NCI-H146 treated with DMSO at 0.1 percent for 48 hours (cell line): Measurements from ENCODE around the gene LIMCH1.

Source experiments
- DNase-seq: peaks from one replicate; lab custom pipeline; 2025; ENCODE audit not compliant: unreplicated experiment; lab: John Stamatoyannopoulos, UW

Gene LIMCH1

DNA sequence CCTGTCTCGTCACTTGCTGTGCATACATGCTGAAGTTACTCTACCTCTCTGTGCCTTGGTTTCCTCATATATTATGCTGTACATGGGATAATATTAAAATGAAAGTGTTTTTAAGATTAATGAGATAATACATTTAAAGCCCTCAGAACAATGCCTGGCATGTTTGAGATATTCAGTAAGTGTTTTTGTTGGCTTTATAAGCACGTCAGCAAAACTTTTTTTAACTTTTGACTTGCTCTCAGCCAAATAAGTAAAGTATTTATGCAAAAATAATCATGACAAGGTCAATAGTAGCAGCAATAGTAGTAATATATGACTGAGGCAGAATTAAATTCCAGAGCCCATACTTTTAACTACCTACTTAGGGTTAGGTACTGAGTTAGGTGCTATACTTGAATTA lies 29.2 kb downstream of the LIMCH1 start:
- no peak for DNase-seq

- no peak for DNase-seq
Observed at GRCh38 chr4:41568363-41568762, 30.4 kb downstream of the LIMCH1 start.

DNA sequence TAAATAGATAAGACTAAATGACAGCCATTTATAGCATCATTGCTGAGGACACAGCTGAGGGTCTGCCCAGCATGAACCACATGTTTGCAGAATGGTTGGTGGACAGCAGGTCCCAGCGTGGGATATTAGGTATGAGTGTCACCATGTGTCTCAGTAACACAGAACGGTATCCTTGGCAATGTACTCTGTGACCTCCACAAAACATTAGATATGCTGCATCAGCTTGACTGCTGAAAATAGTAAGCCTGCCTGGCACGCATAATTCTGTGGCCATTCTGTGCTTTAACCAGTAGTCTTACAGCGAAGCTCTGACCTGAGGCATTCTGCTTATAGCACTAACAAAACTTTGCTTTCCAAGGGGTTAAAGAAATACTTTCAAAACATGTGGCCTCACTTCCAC lies 32.0 kb downstream of the LIMCH1 start:
- no peak for DNase-seq

DNA sequence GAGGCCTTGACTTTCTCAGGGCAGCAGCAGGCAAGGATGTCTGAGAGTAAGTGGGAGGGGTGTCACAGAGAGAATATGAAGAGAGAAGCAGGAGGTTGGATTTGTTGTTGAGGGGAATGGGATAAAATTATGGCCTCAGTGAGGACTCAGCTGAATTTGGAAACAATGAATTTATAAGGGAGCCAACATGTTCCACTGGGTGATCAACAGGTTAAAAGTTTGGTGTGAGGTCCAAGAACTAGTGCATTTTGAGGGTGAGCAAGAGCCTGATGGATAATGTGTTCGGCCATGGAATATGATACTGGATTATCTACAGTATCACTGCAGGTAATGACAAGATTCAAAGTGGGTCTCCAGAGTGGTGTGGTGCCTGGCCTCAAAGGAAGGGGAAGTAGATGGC lies 33.5 kb downstream of the LIMCH1 start:
- DNase-seq, result no peak

- no peak for DNase-seq
Observed at GRCh38 chr4:41572516-41572915, 34.6 kb downstream of the LIMCH1 start.

DNA sequence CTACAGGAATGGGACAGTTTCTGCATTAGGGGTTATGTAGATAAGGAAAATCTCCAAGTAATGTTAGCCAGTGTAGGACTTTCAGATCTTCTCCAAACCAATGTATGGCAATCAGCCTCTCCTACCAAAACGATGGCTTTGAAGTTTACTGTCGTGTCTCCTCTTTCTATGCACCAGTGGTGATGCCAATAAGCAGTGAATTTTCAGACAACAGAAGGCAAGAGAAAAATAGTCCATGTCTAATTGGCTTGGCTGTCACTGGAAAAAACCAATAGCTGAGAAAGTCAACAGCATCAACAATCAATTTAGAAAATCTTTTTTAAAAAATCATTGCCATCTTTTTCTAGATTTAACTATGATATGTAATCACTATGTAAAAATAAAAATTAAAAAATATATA lies 35.0 kb downstream of the LIMCH1 start:
- no peak for DNase-seq

DNA sequence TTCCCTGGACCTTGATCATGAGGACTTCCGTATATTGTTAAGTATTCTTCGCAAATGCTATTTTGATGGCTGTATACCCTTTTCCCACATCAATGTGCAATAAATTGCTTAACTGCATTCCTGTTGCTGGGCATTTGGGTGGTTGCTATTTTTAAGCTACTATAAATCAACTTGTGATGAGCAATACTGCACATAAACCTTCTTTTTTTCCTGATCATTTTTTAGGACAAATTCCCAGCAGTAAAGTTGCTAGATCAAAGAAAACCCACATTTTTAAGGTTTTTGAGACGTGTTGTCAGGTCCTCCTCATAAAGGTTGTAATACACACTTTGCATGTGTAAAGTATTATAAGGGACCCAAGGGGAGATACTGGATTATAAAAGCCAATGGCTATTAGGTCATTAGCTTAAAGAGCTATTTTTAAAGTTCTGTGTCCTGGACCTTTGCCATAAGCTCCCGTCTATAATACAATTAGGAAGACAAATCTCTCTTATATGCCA lies 35.6 kb downstream of the LIMCH1 start:
- no peak for DNase-seq

DNA sequence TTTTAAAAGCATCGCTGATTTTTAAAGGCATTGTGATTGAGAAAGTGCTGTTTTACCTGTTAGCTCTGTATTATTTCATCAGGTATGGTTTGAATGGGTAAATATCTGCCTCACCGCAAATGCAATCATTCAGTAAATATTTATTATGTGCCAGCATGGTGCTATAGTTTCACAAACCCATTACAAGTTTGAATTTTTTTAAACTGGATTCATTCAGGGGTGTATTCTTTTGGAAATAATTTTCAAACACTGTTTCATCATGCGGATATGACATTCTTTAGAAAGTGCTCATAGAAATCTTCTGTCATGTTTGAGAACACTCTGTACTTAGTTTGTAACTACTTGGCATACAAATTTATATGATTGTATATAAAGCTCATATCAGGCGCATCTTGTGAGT lies 37.2 kb downstream of the LIMCH1 start:
- DNase-seq, result no peak

GRCh38 chr4:41575665-41576064 lies 37.7 kb downstream of the LIMCH1 start:
- DNase-seq, result no peak

DNA sequence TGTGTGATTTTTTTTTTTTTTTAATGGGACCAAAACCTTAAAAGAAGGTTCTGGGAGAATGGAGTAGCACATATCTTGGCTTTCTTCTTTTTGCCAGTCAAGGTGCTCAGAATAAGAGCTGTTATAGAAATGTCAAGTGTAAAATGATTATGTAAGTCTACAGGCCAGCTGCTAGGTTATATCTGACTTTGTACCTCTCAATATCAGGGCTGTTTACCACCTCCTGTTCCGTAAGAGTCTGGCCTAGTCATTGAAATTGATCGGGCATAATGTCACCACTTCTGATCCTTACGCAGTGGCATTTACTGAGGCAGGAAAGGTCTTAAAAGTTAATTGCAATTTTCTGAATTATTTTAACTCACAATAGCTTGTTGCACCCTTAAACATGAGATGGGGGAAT lies 41.1 kb downstream of the LIMCH1 start:
- DNase-seq, result no peak

- DNase-seq, result no peak
Observed at GRCh38 chr4:41579526-41579925, 41.6 kb downstream of the LIMCH1 start.

DNA sequence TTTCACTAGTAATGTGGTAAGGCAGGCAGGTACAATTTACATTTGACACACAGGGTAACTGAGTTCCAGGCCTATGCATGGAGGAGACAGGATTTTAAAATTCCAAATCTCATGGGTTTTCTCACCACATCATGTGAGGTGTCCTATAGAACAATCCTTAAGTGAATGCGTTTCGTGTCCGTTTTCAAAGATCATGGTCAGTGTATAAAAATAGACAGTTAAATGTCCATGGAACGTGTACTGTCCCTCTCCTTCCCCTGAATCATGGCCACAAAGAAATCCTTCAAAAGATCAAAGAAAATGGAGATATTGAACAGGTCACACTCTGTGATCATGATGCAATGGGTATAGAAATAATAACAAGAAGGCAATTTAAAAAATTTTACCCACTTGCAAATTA lies 42.0 kb downstream of the LIMCH1 start:
- DNase-seq, result no peak

GRCh38 chr4:41586675-41587225 lies 48.8 kb downstream of the LIMCH1 start:
- no peak for DNase-seq

DNA sequence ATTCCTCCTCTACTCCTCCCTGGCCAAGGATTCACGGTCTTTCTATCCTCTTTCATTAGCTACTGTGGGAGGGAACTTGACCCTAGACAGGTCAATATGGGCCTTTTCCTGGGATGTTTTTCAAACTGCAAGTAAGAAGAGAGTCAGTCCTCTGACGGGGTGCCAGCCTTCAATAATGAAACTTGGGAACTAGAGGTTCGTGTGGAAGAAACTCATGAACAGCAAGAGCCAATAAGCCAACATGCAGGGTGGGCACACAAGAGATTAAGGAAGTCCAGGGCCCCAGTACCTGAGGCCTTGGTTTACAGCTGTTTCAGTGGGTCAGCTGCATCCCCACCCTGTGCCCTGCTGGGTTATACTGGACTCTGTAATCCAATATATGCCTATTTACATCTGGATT lies 49.3 kb downstream of the LIMCH1 start:
- DNase-seq, result no peak

- no peak for DNase-seq
Observed at GRCh38 chr4:41590591-41590990, 52.6 kb downstream of the LIMCH1 start.

DNA sequence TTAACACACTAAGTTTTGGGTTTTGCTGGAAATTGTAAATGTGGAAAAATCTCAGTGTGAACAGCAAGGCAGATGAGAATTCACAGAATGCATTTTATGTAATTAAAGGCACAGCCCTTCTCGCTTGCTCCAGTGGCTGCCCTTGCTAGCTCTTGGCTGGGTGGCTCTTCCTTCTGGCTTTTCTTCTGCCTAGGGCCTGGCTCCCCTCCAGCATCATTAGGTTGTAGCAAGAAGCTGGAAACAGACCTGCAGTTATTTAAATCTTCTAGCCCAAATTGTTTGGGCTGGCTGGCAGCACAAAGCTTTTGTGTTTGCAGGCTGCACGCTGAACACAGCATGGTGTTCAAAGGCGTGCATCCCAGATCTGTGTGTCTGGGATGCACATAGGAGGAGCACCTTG lies 56.5 kb downstream of the LIMCH1 start:
- no peak for DNase-seq

DNA sequence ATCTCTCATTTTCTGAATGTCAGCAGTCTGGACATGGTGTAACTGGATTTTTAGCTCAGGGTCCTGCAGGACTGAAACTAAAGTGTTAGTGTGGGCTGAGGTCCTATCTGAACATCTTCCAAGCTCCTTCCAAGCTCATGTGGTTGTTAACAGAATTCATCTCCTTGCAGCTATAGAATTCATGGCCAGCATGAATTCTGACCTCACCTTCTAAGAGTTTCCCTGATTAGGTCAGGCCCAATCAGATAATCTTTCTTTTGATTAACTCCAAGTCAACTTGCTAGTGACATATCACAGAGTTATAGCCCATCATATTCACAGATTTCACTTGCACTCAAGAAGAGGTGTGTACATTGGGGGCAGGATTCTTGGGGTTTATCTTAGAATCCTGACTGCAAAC lies 59.5 kb downstream of the LIMCH1 start:
- DNase-seq, result no peak

DNA sequence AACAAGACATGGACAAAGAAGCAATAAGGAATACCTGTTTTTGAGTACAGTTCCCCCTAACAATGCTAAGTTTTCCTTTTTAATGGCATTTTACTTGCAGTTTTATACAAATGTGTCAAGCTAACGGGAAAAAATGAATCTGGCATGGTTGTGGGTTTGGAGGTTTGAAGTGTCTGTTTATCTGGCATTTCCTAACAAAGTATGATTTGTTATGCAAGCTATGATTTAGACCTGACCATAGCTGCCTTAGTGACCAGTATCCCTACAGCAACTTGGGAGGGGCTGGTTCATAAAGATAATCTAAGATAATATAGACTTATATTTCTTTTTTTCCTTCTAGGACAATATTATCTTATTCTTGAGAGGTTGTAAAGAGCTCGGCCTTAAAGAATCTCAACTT lies 60.6 kb downstream of the LIMCH1 start:
- no peak for DNase-seq

DNA sequence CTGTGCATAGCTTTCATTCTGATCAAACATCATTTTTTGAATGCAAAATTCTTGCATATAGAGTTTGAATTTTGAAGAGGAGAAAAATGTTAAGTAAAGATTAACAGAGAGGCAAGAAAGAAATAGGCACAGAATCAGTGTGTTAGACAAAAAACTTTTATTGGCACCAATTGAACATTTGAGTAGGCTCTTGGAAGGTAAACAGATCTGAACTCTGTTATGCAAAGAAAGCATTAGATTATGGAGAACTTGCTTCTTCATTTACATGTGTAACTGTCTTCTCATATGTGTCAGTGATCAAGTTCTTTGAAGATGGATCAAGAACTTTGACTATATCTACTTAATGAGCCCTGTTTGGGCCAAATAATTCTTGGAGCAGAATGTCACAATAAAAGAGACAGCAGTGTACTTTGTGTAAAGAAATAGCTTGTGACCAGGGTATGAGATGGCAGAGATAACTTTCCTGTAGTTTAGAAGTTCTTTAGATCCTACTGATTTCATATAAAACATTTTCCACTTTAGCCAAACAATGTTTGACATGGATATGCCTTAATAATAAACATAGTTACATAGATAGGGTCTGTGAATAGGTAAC lies 61.3 kb downstream of the LIMCH1 start:
- DNase-seq, result no peak

DNA sequence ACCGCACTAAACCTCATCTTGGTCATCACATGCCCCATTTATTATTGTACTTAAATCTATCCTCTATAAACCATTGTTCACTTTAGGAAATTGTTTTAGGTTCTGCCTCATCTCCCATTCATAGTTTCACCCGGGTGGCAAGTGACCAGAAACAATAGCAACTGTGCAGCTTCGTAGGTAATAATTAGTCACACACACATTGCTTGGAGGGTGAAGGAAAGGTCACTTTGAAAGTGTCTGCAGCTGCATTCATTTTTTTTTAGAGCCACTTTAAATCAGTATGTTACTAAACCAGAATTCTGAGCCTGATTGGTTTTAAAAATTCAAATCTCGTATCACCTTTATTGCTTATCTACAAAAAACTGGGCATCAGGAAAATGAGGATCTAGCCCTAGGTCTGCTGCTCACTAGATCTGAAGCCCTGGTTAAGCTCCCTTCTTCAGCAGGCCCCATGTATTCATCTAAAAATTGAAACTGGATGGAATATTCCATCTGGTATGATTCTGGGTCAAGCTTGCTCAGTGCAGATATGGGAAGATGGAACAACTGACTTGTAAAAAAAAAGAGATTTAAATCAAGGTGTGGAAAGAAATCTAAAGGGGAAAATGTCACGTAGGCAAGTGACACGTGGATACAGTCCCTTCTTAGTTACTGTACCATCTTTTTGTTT lies 62.4 kb downstream of the LIMCH1 start:
- DNase-seq, result no peak

DNA sequence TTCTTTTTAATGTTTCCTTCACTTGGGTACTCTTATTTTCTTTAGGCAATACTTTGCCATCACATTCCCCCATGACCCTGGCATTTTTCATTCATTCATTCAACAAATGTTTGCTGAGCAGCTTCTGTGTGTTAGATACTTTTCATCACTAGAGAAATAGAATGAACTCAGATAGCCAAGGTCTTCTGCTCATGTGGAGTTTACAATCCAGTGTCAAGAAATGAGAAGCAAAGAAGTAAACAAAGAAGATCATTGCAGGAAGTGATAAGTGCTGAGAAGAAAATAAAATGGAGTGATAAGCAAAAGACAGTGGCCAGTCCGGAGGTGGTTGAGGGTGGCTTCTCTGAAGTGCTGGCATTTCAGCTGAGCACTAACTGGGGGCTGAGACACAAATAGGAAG lies 63.1 kb downstream of the LIMCH1 start:
- DNase-seq, result no peak

- DNase-seq, result no peak
Observed at GRCh38 chr4:41602113-41602512, 64.2 kb downstream of the LIMCH1 start.
